Mesangial cell (primary cell): Measurements from ENCODE around the gene ZNF335. TPM values are rescaled to one million over a fixed set of nuclear protein-coding genes. Genes with fewer than 3 reads are reported as not detected.

Experiments used
- total RNA-seq: library from RNA; depleted of rRNA; stranded (reverse); fragments of >200 nt; gene quantifications from 2 replicates; pipeline ENCODE4 v1.2.3, GENCODE V29; 2015

Gene ZNF335
- total RNA-seq = 16.1 and 18.0 TPM in 2 replicates

DNA sequence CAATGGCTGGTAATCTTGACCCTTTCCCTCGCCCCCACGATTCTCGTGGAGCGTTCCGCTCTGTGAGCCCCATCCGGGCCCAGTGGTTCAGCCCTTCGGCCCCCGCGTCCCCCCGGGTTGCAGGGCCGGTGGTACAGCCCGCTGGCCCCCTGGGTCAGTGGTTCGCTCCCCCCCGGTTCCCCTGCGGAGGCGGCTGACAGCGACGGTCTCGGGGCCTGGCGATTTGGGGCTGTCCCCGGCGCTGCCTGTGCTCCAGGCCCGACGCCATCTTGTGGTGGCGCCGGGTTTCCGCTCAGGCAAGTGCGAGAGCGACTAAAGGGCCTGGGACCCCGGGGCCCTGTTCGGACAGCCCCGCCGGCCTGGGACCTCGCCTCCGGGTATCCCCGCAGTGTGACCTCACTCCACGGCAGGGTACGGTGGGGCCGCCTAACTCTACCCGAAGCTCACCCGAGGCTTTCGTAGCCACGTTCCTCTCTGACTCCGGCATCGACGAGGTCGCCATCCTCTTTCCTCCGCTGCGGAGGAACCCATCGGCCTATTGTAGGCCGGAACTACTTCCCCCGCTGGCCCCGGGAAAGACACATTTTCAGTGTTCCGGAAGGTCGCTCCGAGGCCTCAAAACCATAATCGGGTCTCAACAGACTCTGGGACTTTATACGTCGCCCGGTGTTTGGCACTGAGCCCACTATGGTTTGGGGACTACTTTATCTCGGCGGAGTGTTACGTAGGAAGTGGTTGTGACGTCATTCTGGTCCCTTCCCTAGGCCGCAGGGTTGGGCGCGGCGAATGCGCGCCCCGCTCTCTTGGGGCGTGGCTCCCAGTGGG lies at the start of gene ZNF335:
ZNF335 (minus strand) TSS at position 529 of the 825 bp plus-strand sequence. CDS start 793 bp downstream, outside the sequence.

GRCh38 chr20:45934586-45935415 lies 37.2 kb downstream of the ZNF335 start, which contains the start of gene PCIF1:
Gene PCIF1, plus strand, starts transcription at chr20:45934683. Its CDS starts 4,317 bp downstream, at chr20:45939000.

DNA sequence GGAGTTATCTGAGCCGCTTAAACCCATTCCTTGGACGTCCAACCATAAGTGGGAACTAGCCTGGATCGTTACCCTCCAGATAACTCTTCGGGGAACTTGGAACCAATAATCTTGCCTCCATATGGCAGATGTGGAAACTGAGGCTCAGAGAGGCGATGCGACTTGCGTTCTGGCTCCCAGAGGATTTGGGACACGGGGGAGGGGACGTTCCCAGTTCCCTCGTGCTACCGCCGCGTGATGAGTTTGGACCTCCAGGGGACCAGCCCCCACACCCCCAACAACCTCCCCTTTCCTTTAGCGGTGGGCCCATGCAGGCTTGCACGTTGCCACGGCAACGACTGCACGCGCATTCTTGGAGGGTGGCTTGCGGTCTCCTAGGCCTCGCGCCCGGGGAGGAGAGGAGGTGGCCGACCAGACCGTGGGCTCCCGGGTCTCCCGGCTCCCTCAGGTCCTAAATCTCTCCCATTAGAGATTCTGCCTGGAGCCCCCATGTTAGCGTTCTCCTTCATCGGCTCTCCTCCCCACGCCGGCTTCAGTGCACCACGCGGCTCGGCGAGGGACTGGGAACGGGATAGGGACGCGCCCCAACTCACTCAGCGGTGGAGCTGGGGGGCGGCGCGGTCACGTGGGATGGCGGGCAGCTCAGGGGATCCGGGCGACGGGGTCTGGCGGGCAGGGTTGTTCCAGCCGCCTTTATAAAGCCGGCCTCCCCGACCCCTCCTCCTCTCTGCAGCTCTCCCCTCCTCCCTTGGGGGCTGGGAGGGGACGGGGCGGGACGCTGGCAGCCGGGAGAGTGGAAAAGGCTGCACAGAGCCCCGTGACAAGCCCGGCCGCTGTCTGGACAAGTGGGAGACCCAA lies 60.3 kb downstream of the ZNF335 start, which contains the start of gene PLTP:
PLTP (minus strand) TSS at position 670 of the 858 bp plus-strand sequence. CDS start 703 bp downstream, outside the sequence.

Other genes with a start within 250 kb of the ZNF335 start
- gene SPINT4, start 249.9 kb downstream of the ZNF335 start, total RNA-seq = not detected in 2 replicates
- 1.1 TPM in 1 of 2 replicates, not detected in the other for gene WFDC3, start 180.3 kb downstream of the ZNF335 start, total RNA-seq
- 24.7 and 36.3 TPM in 2 replicates for gene DNTTIP1, start 180.2 kb downstream of the ZNF335 start, total RNA-seq
- 20.9 and 425 TPM in 2 replicates for gene UBE2C, start 159.6 kb downstream of the ZNF335 start, total RNA-seq
- not detected in 2 replicates for gene TNNC2, start 144.9 kb downstream of the ZNF335 start, total RNA-seq
- 31.1 and 40.7 TPM in 2 replicates for gene SNX21, start 138.4 kb downstream of the ZNF335 start, total RNA-seq
- 36.0 and 46.5 TPM in 2 replicates for gene ACOT8, start 114.8 kb downstream of the ZNF335 start, total RNA-seq
- 2.6 and 3.5 TPM in 2 replicates for gene ZSWIM3, start 114.6 kb downstream of the ZNF335 start, total RNA-seq
- 14.7 and 17.7 TPM in 2 replicates for gene ZSWIM1, start 91.0 kb downstream of the ZNF335 start, total RNA-seq
- gene SPATA25, start 84.6 kb downstream of the ZNF335 start, total RNA-seq = 0.16 and 1.1 TPM in 2 replicates
- 2.8 and 9.5 TPM in 2 replicates for gene NEURL2, start 81.0 kb downstream of the ZNF335 start, total RNA-seq
- gene CTSA, start 80.9 kb downstream of the ZNF335 start, total RNA-seq = 70.9 and 232 TPM in 2 replicates
- 42.2 and 122 TPM in 2 replicates for gene PLTP, start 60.0 kb downstream of the ZNF335 start, total RNA-seq
- gene PCIF1, start 37.5 kb downstream of the ZNF335 start, total RNA-seq = 25.1 and 34.1 TPM in 2 replicates
- gene MMP9, start 36.7 kb upstream of the ZNF335 start, total RNA-seq = 0.65 TPM in 1 of 2 replicates, not detected in the other
- 2.1 and 3.2 TPM in 2 replicates for gene SLC12A5, start 57.0 kb upstream of the ZNF335 start, total RNA-seq
- 16.5 and 21.5 TPM in 2 replicates for gene NCOA5, start 117.8 kb upstream of the ZNF335 start, total RNA-seq
- 18.3 and 37.3 TPM in 2 replicates for gene CD40, start 146.1 kb upstream of the ZNF335 start, total RNA-seq